ENCODE results near the gene PIK3R4.

Gene PIK3R4

DNA sequence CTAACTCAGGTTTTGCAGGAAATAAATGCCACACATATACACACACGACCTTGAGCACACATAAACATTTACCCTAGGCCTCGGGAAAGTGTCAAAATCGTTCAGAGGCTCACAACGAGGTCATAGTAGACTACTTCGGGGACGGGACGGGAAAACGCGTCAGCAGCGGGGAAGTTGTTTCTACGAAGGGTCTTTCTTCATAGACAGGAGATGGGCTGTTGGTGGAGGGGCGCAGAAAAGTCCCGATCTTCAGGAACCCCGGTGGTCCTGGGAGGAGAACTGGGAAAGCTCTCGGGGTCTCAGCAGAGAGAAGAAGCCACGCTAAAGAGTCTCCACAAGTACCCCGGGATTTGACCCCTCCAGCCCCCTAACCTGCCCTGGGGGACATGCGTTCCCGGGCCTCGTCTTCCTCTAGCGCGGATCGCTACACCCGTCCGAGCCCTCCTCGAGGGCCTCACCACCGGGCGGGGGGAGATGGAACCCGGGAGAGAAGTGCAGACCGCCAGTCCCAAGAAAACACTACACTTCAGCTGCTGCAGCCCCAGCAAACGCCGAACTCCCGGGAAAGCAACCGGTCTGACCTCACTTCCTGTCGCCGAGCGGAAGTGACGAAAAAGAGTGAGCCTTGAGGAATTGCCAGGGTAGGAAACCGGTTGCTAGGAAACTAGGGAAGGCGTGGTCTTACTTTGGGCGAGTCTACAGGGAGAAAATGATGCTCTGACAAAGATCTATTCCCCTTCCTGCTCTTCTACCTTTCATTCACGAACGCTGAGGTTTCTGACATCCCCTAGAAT is at the start of gene PIK3R4:
Gene PIK3R4, minus strand, starts transcription at position 584 of the 794 bp plus-strand sequence. CDS start 1,611 bp downstream, outside the sequence.
- TF ChIP-seq EZH2phosphoT487 (conservative IDR thresholded peaks at IDR 0.05; ENCODE audit: low read length) = no peak
- TF ChIP-seq, protein P1, sequence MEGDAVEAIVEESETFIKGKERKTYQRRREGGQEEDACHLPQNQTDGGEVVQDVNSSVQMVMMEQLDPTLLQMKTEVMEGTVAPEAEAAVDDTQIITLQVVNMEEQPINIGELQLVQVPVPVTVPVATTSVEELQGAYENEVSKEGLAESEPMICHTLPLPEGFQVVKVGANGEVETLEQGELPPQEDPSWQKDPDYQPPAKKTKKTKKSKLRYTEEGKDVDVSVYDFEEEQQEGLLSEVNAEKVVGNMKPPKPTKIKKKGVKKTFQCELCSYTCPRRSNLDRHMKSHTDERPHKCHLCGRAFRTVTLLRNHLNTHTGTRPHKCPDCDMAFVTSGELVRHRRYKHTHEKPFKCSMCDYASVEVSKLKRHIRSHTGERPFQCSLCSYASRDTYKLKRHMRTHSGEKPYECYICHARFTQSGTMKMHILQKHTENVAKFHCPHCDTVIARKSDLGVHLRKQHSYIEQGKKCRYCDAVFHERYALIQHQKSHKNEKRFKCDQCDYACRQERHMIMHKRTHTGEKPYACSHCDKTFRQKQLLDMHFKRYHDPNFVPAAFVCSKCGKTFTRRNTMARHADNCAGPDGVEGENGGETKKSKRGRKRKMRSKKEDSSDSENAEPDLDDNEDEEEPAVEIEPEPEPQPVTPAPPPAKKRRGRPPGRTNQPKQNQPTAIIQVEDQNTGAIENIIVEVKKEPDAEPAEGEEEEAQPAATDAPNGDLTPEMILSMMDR (IDR thresholded peaks at IDR 0.05; ENCODE audit: insufficient read depth, low read length, poor library complexity, severe bottlenecking) = no peak
- peak within 1 kb of the TSS; percentile 84 for H2AFZ ChIP-seq (ENCODE audit: low read depth, low read length, severe bottlenecking)
- H3K4me2 ChIP-seq (ENCODE audit: low read depth, low read length, poor library complexity, severe bottlenecking) = peak within 1 kb of the TSS; percentile 99
- no peaks in the 10 kb centered on the region for H3K9me3 ChIP-seq (ENCODE audit: insufficient read depth, low read length)
- peaks cover 5% of the 10 kb centered on the region; the same call in 1 of the 2 replicates for H3K36me3 ChIP-seq (ENCODE audit: low read length)
- peak within 1 kb of the TSS; percentile 80 for H3K4me3 ChIP-seq (ENCODE audit: insufficient read depth, low read length, poor library complexity, severe bottlenecking)
- no peaks in the 10 kb centered on the region for H4K20me1 ChIP-seq (ENCODE audit: low read depth, low read length)
- H3K9ac ChIP-seq (ENCODE audit: low read length) = peak within 1 kb of the TSS; percentile 77
- H3F3A ChIP-seq (ENCODE audit: insufficient read depth) = peaks cover 12% of the 10 kb centered on the region
- H3K27ac ChIP-seq (ENCODE audit: low read depth, low read length) = peak within 1 kb of the TSS; percentile 40; the same call in 1 of the 2 replicates
- H3K9me2 ChIP-seq (replicated peaks; ENCODE audit: insufficient read depth, low read length) = no peaks in the 10 kb centered on the region
- no peaks in the 10 kb centered on the region for H3K27me3 ChIP-seq (ENCODE audit: low read length)
- peaks cover 48% of the 10 kb centered on the region for H3K79me2 ChIP-seq (ENCODE audit: insufficient read depth, low read length)

DNA sequence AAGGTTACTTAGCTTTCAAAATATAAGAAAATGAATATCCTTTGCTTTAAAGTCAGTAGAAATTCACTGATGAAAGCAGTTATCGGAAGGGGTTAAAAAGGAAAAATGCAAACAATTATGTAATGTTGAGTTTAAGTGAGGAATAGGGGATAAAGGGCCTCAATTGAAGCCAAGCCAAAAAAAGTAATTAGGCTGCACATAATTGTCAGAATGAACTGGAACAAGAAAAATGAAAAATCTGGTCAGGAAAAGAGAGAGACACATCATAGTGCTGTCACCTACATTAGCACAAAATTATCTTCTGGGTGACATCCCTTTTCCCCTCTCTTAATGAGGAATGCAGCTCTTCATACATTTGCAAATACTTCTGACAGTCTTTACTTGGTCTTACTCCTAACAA is 48.8 kb upstream of the PIK3R4 start:
- H3K9me3 ChIP-seq (ENCODE audit: insufficient read depth, low read length) = no peaks in the 10 kb centered on the region
- no peaks in the 10 kb centered on the region for H3F3A ChIP-seq (ENCODE audit: insufficient read depth)
- H3K79me2 ChIP-seq (ENCODE audit: insufficient read depth, low read length) = no peaks in the 10 kb centered on the region
- no peak overlapping the region for H2AFZ ChIP-seq (ENCODE audit: low read depth, low read length, severe bottlenecking)
- H4K20me1 ChIP-seq (ENCODE audit: low read depth, low read length) = no peaks in the 10 kb centered on the region
- no peak overlapping the region for H3K27ac ChIP-seq (ENCODE audit: low read depth, low read length)
- TF ChIP-seq, protein P1 (IDR thresholded peaks at IDR 0.05; ENCODE audit: insufficient read depth, low read length, poor library complexity, severe bottlenecking) = no peak
- no peak for TF ChIP-seq EZH2phosphoT487 (conservative IDR thresholded peaks at IDR 0.05; ENCODE audit: low read length)
- H3K9me2 ChIP-seq (replicated peaks; ENCODE audit: insufficient read depth, low read length) = no peaks in the 10 kb centered on the region
- no peak overlapping the region for H3K9ac ChIP-seq (ENCODE audit: low read length)
- H3K4me3 ChIP-seq (ENCODE audit: insufficient read depth, low read length, poor library complexity, severe bottlenecking) = no peak overlapping the region
- 0 out of 2 replicates have a peak, but pooled peaks cover 2% of the 10 kb centered on the region for H3K27me3 ChIP-seq (ENCODE audit: low read length)
- H3K4me2 ChIP-seq (ENCODE audit: low read depth, low read length, poor library complexity, severe bottlenecking) = no peak overlapping the region
- H3K36me3 ChIP-seq (ENCODE audit: low read length) = no peaks in the 10 kb centered on the region

DNA sequence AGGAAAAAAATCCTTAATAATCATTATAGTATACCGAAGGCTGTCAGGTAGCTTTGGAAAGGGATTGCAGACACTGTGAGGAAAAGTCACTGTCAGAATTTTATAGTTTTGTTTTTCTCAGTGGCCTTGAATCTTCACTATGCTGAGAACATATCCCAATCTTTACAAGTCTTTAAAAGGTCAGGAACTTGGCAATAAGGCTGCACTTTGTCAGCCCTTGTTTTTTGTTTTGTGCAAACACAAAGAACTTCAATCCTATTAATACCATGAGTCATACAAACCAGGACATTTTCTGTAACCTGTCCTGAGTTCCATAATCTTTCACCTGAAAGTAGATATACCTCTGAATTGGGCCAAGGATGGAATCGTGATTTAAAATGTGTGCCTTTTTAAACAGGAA is 45.6 kb upstream of the PIK3R4 start:
- no peak overlapping the region for H2AFZ ChIP-seq (ENCODE audit: low read depth, low read length, severe bottlenecking)
- no peaks in the 10 kb centered on the region for H4K20me1 ChIP-seq (ENCODE audit: low read depth, low read length)
- 0 out of 2 replicates have a peak, but pooled peaks cover 2% of the 10 kb centered on the region for H3K27me3 ChIP-seq (ENCODE audit: low read length)
- H3K27ac ChIP-seq (ENCODE audit: low read depth, low read length) = no peak overlapping the region
- no peak overlapping the region for H3K9ac ChIP-seq (ENCODE audit: low read length)
- no peak overlapping the region for H3K4me2 ChIP-seq (ENCODE audit: low read depth, low read length, poor library complexity, severe bottlenecking)
- H3K9me3 ChIP-seq (ENCODE audit: insufficient read depth, low read length) = no peaks in the 10 kb centered on the region
- H3K79me2 ChIP-seq (ENCODE audit: insufficient read depth, low read length) = no peaks in the 10 kb centered on the region
- H3K36me3 ChIP-seq (ENCODE audit: low read length) = no peaks in the 10 kb centered on the region
- no peaks in the 10 kb centered on the region for H3K9me2 ChIP-seq (replicated peaks; ENCODE audit: insufficient read depth, low read length)
- no peak overlapping the region for H3K4me3 ChIP-seq (ENCODE audit: insufficient read depth, low read length, poor library complexity, severe bottlenecking)
- TF ChIP-seq EZH2phosphoT487 (conservative IDR thresholded peaks at IDR 0.05; ENCODE audit: low read length) = no peak
- TF ChIP-seq, protein P1 (IDR thresholded peaks at IDR 0.05; ENCODE audit: insufficient read depth, low read length, poor library complexity, severe bottlenecking) = no peak
- no peaks in the 10 kb centered on the region for H3F3A ChIP-seq (ENCODE audit: insufficient read depth)
